HG03442 (cell line): ENCODE data around the gene GPR32.
"Not testable (repeated sequence)": the region's sequence is repeated elsewhere in the genome, so short reads cannot be mapped to it uniquely, and the experiment has no call there.

Experiments
- ATAC-seq: cut with Tn5 transposase; IDR thresholded peaks from one replicate; pipeline ENCODE4 v1.9.1; 2021; ENCODE audit warnings: mild to moderate bottlenecking, moderate library complexity; ENCODE audit not compliant: unreplicated experiment

Gene GPR32

GRCh38 chr19:50747141-50747540 lies 23.1 kb upstream of the GPR32 start:
- not testable (repeated sequence) for ATAC-seq

GRCh38 chr19:50749490-50749889 lies 20.8 kb upstream of the GPR32 start:
- ATAC-seq: no peak

- no peak for ATAC-seq
These were observed 20.3 kb upstream of the GPR32 start for GRCh38 chr19:50750010-50750409.

GRCh38 chr19:50753879-50754278 lies 16.4 kb upstream of the GPR32 start:
- no peak for ATAC-seq

GRCh38 chr19:50756244-50756643 lies 14.0 kb upstream of the GPR32 start:
- not testable (repeated sequence) for ATAC-seq

GRCh38 chr19:50757624-50758023 lies 12.6 kb upstream of the GPR32 start:
- not testable (repeated sequence) for ATAC-seq

GRCh38 chr19:50759076-50759475 lies 11.2 kb upstream of the GPR32 start:
- not testable (repeated sequence) for ATAC-seq

GRCh38 chr19:50759886-50760285 lies 10.4 kb upstream of the GPR32 start:
- ATAC-seq: no peak

- ATAC-seq: not testable (repeated sequence)
These were observed 8.8 kb upstream of the GPR32 start for GRCh38 chr19:50761501-50761900.

GRCh38 chr19:50763521-50763920 lies 6.7 kb upstream of the GPR32 start:
- not testable (repeated sequence) for ATAC-seq

GRCh38 chr19:50764409-50764808 lies 5.9 kb upstream of the GPR32 start:
- ATAC-seq: no peak

- not testable (repeated sequence) for ATAC-seq
These were observed 3.5 kb upstream of the GPR32 start for GRCh38 chr19:50766746-50767145.

GRCh38 chr19:50767263-50767662 lies 3.0 kb upstream of the GPR32 start:
- not testable (repeated sequence) for ATAC-seq

- ATAC-seq: no peak
These were observed 2.0 kb upstream of the GPR32 start for GRCh38 chr19:50768277-50768676.

- ATAC-seq: no peak
These were observed 624 bp downstream of the GPR32 start for GRCh38 chr19:50770888-50771287.

- ATAC-seq: no peak
These were observed 2.2 kb downstream of the GPR32 start for GRCh38 chr19:50772476-50772875.

GRCh38 chr19:50772912-50773311 lies 2.6 kb downstream of the GPR32 start:
- not testable (repeated sequence) for ATAC-seq

- ATAC-seq: not testable (repeated sequence)
These were observed 3.2 kb downstream of the GPR32 start for GRCh38 chr19:50773454-50773853.

- ATAC-seq: no peak
These were observed 5.9 kb downstream of the GPR32 start for GRCh38 chr19:50776131-50776530.

- no peak for ATAC-seq
These were observed 7.0 kb downstream of the GPR32 start for GRCh38 chr19:50777261-50777660.

GRCh38 chr19:50777830-50778303 lies 7.6 kb downstream of the GPR32 start:
- ATAC-seq: no peak

- no peak for ATAC-seq
These were observed 8.7 kb downstream of the GPR32 start for GRCh38 chr19:50778906-50779430.
